ENCODE measurements around the gene CLPTM1L. TPM values are rescaled to one million over a fixed set of nuclear protein-coding genes. Genes with fewer than 3 reads are reported as not detected.

Gene CLPTM1L
- polyA plus RNA-seq, 2 of the 4 experiments (the other 2 are of a cell fraction), result 171 to 173 TPM

- TF ChIP-seq ATOH8 (CRISPR knock-in tag; IDR thresholded peaks at IDR 0.05; ENCODE audit: low read depth) (no peak), FOSB (CRISPR knock-in tag; IDR thresholded peaks at IDR 0.05) (no peak), PHF8 (IDR thresholded peaks at IDR 0.05; ENCODE audit: borderline replicate concordance, low read depth) (no peak), HOXB5 (CRISPR knock-in tag; IDR thresholded peaks at IDR 0.05) (no peak)
- TF ChIP-seq, protein P1, sequence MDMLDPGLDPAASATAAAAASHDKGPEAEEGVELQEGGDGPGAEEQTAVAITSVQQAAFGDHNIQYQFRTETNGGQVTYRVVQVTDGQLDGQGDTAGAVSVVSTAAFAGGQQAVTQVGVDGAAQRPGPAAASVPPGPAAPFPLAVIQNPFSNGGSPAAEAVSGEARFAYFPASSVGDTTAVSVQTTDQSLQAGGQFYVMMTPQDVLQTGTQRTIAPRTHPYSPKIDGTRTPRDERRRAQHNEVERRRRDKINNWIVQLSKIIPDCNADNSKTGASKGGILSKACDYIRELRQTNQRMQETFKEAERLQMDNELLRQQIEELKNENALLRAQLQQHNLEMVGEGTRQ (IDR thresholded peaks at IDR 0.05), result no peak
Measured at GRCh38 chr5:1337489-1338195, 7.3 kb downstream of the CLPTM1L start (continued).

DNA sequence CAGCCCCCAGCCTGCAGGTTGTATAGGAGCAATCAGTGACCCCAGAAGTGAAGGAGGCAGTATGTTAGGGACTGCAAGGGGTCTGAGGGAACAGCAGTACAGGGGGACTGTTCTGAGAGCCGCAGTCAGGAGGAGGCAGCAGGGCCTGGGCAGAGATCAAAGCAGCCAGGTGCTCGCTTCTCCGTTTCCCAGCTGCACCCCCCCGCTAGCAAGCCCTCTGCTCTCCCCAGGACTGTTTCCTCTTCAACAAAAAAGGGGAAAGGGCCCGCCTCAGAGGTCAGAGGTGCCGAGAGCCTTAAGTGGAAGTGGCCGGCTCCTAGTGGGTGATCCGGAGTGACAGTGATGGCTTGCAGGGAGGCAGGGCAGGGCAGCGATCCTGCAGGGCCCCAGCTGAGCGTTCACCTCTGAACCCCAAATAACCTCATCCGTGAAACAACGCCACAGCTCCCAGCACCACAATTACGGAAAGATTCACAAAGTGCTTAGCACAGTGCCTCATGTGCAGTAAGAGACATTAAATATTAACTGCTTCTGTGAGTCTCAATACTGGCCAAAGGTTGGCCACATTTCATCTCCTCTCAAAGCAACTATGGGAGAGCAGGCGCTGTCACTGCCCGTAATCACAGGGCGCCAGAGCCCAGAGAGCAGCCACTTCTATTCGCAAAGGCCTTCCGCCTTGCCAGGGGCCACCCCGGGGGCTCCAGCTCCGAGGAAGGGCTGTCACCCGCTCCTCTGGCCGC lies 8.0 kb downstream of the CLPTM1L start:
- TF ChIP-seq FOXS1 (CRISPR knock-in tag; IDR thresholded peaks at IDR 0.05) (no peak), CHD4 (IDR thresholded peaks at IDR 0.05; ENCODE audit: borderline replicate concordance) (no peak), JUN (IDR thresholded peaks at IDR 0.05) (no peak)
- ChIA-PET POLR2A (no interaction called here), CTCF (interaction anchor here (0.8 to 1.1 kb wide), 2 partner anchors 23 to 143 kb away, joined by 3 read pairs; no protein-coding TSS in a partner anchor)
- FAIRE-seq (no peak), ATAC-seq (no peak), DNase-seq (ENCODE audit: low read depth in 1 of 2, low spot score in 1 of 2) (no peak)
- 87% methylated on average over 17 of the region's 22 CpGs for WGBS (ENCODE audit: missing lambda C conversion rate)
- Histone ChIP-seq H3K4me3 (no peak overlapping the region), H3K9me3 (no peaks in the 10 kb centered on the region), H3K4me2 (no peak overlapping the region), H3K4me1 (no peaks in the 10 kb centered on the region), H3K27ac (no peak overlapping the region)

DNA sequence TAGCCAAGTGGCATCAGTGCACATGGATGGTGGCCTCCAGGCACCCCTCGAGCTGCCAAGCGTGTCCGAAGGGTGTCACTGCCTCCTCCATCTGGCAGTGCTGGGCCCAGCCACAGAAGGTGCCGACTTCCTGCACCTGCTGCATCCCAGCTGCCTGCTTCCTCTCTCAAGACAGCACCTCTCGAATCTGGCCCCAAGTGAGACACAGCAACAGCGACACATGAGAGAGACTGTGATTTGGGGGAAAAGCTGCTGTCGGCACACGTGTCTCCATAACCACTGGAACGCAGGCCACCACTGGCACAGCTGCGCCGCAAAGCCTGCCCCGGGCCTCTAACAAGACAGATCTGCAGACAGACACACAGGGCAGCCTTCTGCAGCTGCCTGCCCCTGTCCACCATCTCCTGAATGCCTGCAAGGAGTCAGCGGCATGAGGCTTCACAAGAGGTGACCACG lies 8.8 kb downstream of the CLPTM1L start:
- ChIA-PET CTCF (interaction anchor here (1.1 kb wide), 1 partner anchor 144 kb away, joined by 3 read pairs; no protein-coding TSS in a partner anchor), POLR2A (no interaction called here)
- Histone ChIP-seq H3K4me1 (no peaks in the 10 kb centered on the region), H3K9me3 (no peaks in the 10 kb centered on the region), H3K4me3 (no peak overlapping the region), H3K27ac (no peak overlapping the region), H3K4me2 (no peak overlapping the region)
- no peak for ATAC-seq
- FAIRE-seq, result no peak
- DNase-seq (ENCODE audit: low read depth in 1 of 2, low spot score in 1 of 2), result no peak
- 95% methylated on average over 14 of the region's 14 CpGs for WGBS (ENCODE audit: missing lambda C conversion rate)
- TF ChIP-seq NFE2L2 (conservative IDR thresholded peaks at IDR 0.05; ENCODE audit: low read length) (no peak), ZNF302 (CRISPR knock-in tag; IDR thresholded peaks at IDR 0.05) (no peak), HMGXB4 (CRISPR knock-in tag; IDR thresholded peaks at IDR 0.05; ENCODE audit: borderline replicate concordance) (no peak), CBX8 (IDR thresholded peaks at IDR 0.05) (no peak), ZSCAN20 (CRISPR knock-in tag; IDR thresholded peaks at IDR 0.05) (no peak), FOXS1 (CRISPR knock-in tag; IDR thresholded peaks at IDR 0.05) (no peak), EHF (CRISPR knock-in tag; IDR thresholded peaks at IDR 0.05) (no peak), POLR2A (IDR thresholded peaks at IDR 0.05; ENCODE audit: low read length) (no peak), ESRRA (IDR thresholded peaks at IDR 0.05; ENCODE audit: borderline replicate concordance, low read length) (no peak), CTCF (IDR thresholded peaks at IDR 0.05) (no peak), HOXB13 (CRISPR knock-in tag; IDR thresholded peaks at IDR 0.05; ENCODE audit: low read depth) (no peak), TP53 (CRISPR knock-in tag; IDR thresholded peaks at IDR 0.05) (no peak), PHF8 (IDR thresholded peaks at IDR 0.05; ENCODE audit: borderline replicate concordance, low read depth) (no peak), SREBF2 (IDR thresholded peaks at IDR 0.05) (no peak), RCOR1 (IDR thresholded peaks at IDR 0.05; ENCODE audit: low read depth, low read length) (no peak), MYC (IDR thresholded peaks at IDR 0.05; ENCODE audit: borderline replicate concordance, low read length) (no peak)
- TF ChIP-seq, protein P2, sequence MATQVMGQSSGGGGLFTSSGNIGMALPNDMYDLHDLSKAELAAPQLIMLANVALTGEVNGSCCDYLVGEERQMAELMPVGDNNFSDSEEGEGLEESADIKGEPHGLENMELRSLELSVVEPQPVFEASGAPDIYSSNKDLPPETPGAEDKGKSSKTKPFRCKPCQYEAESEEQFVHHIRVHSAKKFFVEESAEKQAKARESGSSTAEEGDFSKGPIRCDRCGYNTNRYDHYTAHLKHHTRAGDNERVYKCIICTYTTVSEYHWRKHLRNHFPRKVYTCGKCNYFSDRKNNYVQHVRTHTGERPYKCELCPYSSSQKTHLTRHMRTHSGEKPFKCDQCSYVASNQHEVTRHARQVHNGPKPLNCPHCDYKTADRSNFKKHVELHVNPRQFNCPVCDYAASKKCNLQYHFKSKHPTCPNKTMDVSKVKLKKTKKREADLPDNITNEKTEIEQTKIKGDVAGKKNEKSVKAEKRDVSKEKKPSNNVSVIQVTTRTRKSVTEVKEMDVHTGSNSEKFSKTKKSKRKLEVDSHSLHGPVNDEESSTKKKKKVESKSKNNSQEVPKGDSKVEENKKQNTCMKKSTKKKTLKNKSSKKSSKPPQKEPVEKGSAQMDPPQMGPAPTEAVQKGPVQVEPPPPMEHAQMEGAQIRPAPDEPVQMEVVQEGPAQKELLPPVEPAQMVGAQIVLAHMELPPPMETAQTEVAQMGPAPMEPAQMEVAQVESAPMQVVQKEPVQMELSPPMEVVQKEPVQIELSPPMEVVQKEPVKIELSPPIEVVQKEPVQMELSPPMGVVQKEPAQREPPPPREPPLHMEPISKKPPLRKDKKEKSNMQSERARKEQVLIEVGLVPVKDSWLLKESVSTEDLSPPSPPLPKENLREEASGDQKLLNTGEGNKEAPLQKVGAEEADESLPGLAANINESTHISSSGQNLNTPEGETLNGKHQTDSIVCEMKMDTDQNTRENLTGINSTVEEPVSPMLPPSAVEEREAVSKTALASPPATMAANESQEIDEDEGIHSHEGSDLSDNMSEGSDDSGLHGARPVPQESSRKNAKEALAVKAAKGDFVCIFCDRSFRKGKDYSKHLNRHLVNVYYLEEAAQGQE (IDR thresholded peaks at IDR 0.05), result no peak
- TF ChIP-seq, protein P3, sequence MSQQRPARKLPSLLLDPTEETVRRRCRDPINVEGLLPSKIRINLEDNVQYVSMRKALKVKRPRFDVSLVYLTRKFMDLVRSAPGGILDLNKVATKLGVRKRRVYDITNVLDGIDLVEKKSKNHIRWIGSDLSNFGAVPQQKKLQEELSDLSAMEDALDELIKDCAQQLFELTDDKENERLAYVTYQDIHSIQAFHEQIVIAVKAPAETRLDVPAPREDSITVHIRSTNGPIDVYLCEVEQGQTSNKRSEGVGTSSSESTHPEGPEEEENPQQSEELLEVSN (IDR thresholded peaks at IDR 0.05; ENCODE audit: borderline replicate concordance, low read depth), result no peak
